GM12891 (cell line): ENCODE data around the gene FAM20C.

Source experiments
- POLR2A ChIP-seq: IDR thresholded peaks from 2 replicates; pipeline ENCODE4 v1.6.1; 2011; ENCODE audit warnings: low read depth, low read length, control low read depth
- POLR2AphosphoS5 ChIP-seq: IDR thresholded peaks from 2 replicates; pipeline ENCODE4 v1.6.1; 2011; ENCODE audit warnings: low read depth, low read length, control low read depth
- TAF1 ChIP-seq: IDR thresholded peaks from 2 replicates; pipeline ENCODE4 v1.6.1; 2011; ENCODE audit warnings: low read depth, low read length, control low read depth

- no peak for TF ChIP-seq POLR2AphosphoS5
- TF ChIP-seq TAF1: no peak
- no peak for TF ChIP-seq POLR2A
Observed at GRCh38 chr7:303425-303824, 111.1 kb downstream of the FAM20C start.
